K562 (cell line): ENCODE measurements around the gene SCN1B. TPM values are rescaled to one million over a fixed set of nuclear protein-coding genes. Genes with fewer than 3 reads are reported as not detected.

Source experiments
- ATAC-seq: fragments of 200-7000 bp; cut with Tn5 transposase; 3 replicates; pipeline ENCODE4 v1.9.1; 2020; ENCODE audit warnings: moderate library complexity
- BruUV-seq: library from RNA; stranded (reverse); fragments of 400-500 nt; replicated peaks from 2 replicates; lab custom pipeline; 2021; lab: Mats Ljungman, UMichigan
- CTCF ChIA-PET: fragments of 300-600 bp; formaldehyde crosslinking; extraction: SDS; loops from one replicate; lab custom pipeline; 2021; ENCODE audit warnings: low intra/inter-chr PET ratio; lab: Yijun Ruan, JAX
- POLR2A ChIA-PET: fragments of 300-600, 350-650 bp; sonication (Branson Sonifier 250); formaldehyde crosslinking; extraction: SDS; loops from one replicate; lab custom pipeline; 2021; ENCODE audit warnings: antibody characterized with exemption, inconsistent platforms; lab: Yijun Ruan, JAX
- DNase-seq, 4 experiments: peaks; one replicate each; pipeline versions ENCODE4 v3.0.0 to v3.0.0-alpha.2; 2011 to 2018; ENCODE audit warnings: low spot score in 3 of 4, mixed read lengths in 3 of 4; ENCODE audit errors: extremely low read depth in 1 of 4
- FAIRE-seq: peaks from 2 replicates; lab custom pipeline; 2011; peaks lifted over from hg19 to GRCh38; lab: Jason Lieb, UNC
- H2AFZ ChIP-seq: 2 replicates; pipeline ENCODE4 v1.6.0; 2011; ENCODE audit warnings: low read depth, low read length, control low read depth, inconsistent platforms
- H3K27ac ChIP-seq: fragments of 200-600 bp; 3 replicates; pipeline ENCODE4 v1.8.0; 2011; ENCODE audit warnings: low read depth, mild to moderate bottlenecking, control low read depth, inconsistent platforms, low read length, moderate library complexity, mixed read lengths; ENCODE audit errors: extremely low read depth
- H3K27me3 ChIP-seq, 2 experiments: fragments of 300-600 bp in 1 of 2; 2 replicates in 1 of 2; 3 replicates in 1 of 2; pipeline versions ENCODE4 v1.6.0 to v1.8.0; 2011; ENCODE audit warnings: inconsistent platforms in 2 of 2, low read length in 2 of 2, mild to moderate bottlenecking in 1 of 2, mixed read lengths in 1 of 2, moderate library complexity in 1 of 2; ENCODE audit not compliant: control insufficient read depth in 2 of 2, insufficient read depth in 2 of 2
- H3K36me3 ChIP-seq: fragments of 300-600 bp; 3 replicates; pipeline ENCODE4 v1.8.0; 2011; ENCODE audit warnings: mild to moderate bottlenecking, low read length, inconsistent platforms; ENCODE audit not compliant: control insufficient read depth, insufficient read depth
- H3K4me1 ChIP-seq, 2 experiments: fragments of 200-600 bp in 1 of 2; replicated peaks in 1 of 2; 2 replicates in 1 of 2; 3 replicates in 1 of 2; pipeline versions ENCODE4 v1.5.1 to v1.8.0; 2011; ENCODE audit warnings: inconsistent platforms in 2 of 2, low read length in 2 of 2, mild to moderate bottlenecking in 1 of 2, mixed read lengths in 1 of 2, moderate library complexity in 1 of 2; ENCODE audit not compliant: control insufficient read depth in 2 of 2, insufficient read depth in 2 of 2
- H3K4me2 ChIP-seq: 2 replicates; pipeline ENCODE4 v1.6.1; 2011; ENCODE audit warnings: low read length, control low read depth, inconsistent platforms, mixed read lengths; ENCODE audit not compliant: insufficient read depth
- H3K4me3 ChIP-seq: fragments of 200-600 bp; sonication (generic), shearing (Covaris generic); 2 replicates; pipeline ENCODE4 v1.5.1; 2016; ENCODE audit warnings: control low read depth, inconsistent platforms
- H3K79me2 ChIP-seq: fragments of 200-600 bp; 3 replicates; pipeline ENCODE4 v1.8.0; 2011; ENCODE audit warnings: low read length, inconsistent platforms; ENCODE audit not compliant: control insufficient read depth, insufficient read depth
- H3K9ac ChIP-seq, 2 experiments: 2 replicates each; pipeline versions ENCODE4 v1.6.0 to v1.6.1; 2011; ENCODE audit warnings: low read depth in 2 of 2, low read length in 2 of 2, control low read depth in 1 of 2, inconsistent platforms in 1 of 2, mild to moderate bottlenecking in 1 of 2, mixed read lengths in 1 of 2; ENCODE audit not compliant: insufficient read depth in 1 of 2
- H3K9me1 ChIP-seq: one replicate; pipeline ENCODE4 v1.6.0; 2011; ENCODE audit warnings: inconsistent platforms, mild to moderate bottlenecking, low read length, moderate library complexity; ENCODE audit not compliant: control insufficient read depth, insufficient read depth
- H3K9me3 ChIP-seq: replicated peaks from 2 replicates; pipeline ENCODE4 v1.5.1; 2011; ENCODE audit warnings: low read depth, low read length, inconsistent platforms; ENCODE audit not compliant: control insufficient read depth, insufficient read depth
- H4K20me1 ChIP-seq: replicated peaks from 2 replicates; pipeline ENCODE4 v1.6.1; 2011; ENCODE audit warnings: low read length, inconsistent platforms, mixed read lengths; ENCODE audit not compliant: control insufficient read depth, insufficient read depth
- ADNP ChIP-seq: fragments of 200-800 bp; sonication (Bioruptor generic); IDR thresholded peaks from 2 replicates; pipeline ENCODE4 v1.6.1; 2016; ENCODE audit warnings: missing genetic modification characterization, missing compliant biosample characterization
- CSDE1 ChIP-seq, 2 experiments: fragments of 450-650 bp; IDR thresholded peaks; 2 replicates each; pipeline ENCODE4 v1.6.1; 2016; ENCODE audit warnings: mild to moderate bottlenecking in 1 of 2
- DPF2 ChIP-seq: fragments of 450-650 bp; IDR thresholded peaks from 2 replicates; pipeline ENCODE4 v1.6.1; 2016
- NCOA2 ChIP-seq, 2 experiments: fragments of 450-650 bp; IDR thresholded peaks; 2 replicates each; pipeline ENCODE4 v1.6.1; 2018; ENCODE audit warnings: mild to moderate bottlenecking in 2 of 2, moderate library complexity in 1 of 2; ENCODE audit not compliant: partially characterized antibody in 2 of 2
- PTRF ChIP-seq: fragments of 450-650 bp; IDR thresholded peaks from 2 replicates; pipeline ENCODE4 v1.6.1; 2016; ENCODE audit warnings: mild to moderate bottlenecking, missing genetic modification characterization, missing compliant biosample characterization
- RBM17 ChIP-seq: fragments of 200-400 bp; formaldehyde crosslinking; IDR thresholded peaks from 2 replicates; pipeline ENCODE4 v1.6.1; 2017; ENCODE audit warnings: low read depth, mild to moderate bottlenecking, low read length, borderline replicate concordance
- SIN3A ChIP-seq, 2 experiments: fragments of 150-350 bp in 1 of 2; IDR thresholded peaks; 2 replicates each; pipeline ENCODE4 v1.6.1; 2011 to 2016; ENCODE audit warnings: borderline replicate concordance in 2 of 2, low read depth in 2 of 2, low read length in 2 of 2, mild to moderate bottlenecking in 2 of 2, moderate library complexity in 2 of 2; ENCODE audit not compliant: control insufficient read depth in 1 of 2
- TFE3 ChIP-seq: fragments of 450-650 bp; formaldehyde crosslinking; IDR thresholded peaks from 2 replicates; pipeline ENCODE4 v1.4.0; 2020; ENCODE audit warnings: mild to moderate bottlenecking, mixed read lengths
- TRIM24 ChIP-seq, 2 experiments: fragments of 450-650 bp; IDR thresholded peaks; 2 replicates each; pipeline ENCODE4 v1.6.1; 2016
- ZBTB1 ChIP-seq: sonication (generic); formaldehyde crosslinking; IDR thresholded peaks from 2 replicates; pipeline ENCODE4 v1.8.1; 2023; ENCODE audit warnings: missing genetic modification reagents, low read depth, mild to moderate bottlenecking, borderline replicate concordance
- ZNF134 ChIP-seq: fragments of 250-450 bp; sonication (Bioruptor Pico); conservative IDR thresholded peaks from 2 replicates; pipeline ENCODE4 v1.4.0; 2020
- ZNF239 ChIP-seq: fragments of 250-450 bp; sonication (Bioruptor Pico); IDR thresholded peaks from 2 replicates; pipeline ENCODE4 v1.4.0; 2020; ENCODE audit warnings: mild to moderate bottlenecking
- WGBS: fragments of 100-300 bp; shearing (Covaris generic); methylation state at CpG from one replicate; pipeline ENCODE4 v1.1.6; 2016; ENCODE audit warnings: low coverage, mixed read lengths; ENCODE audit not compliant: insufficient coverage; ENCODE audit errors: missing lambda C conversion rate; 5-methylcytosine and 5-hydroxymethylcytosine counted together
- in situ Hi-C: fragments of 300-500 bp; cut with MboI; formaldehyde crosslinking; loops from 4 replicates; pipeline ENCODE4 v1.15.0; 2018; ENCODE audit warnings: inconsistent platforms, mixed read lengths
- intact Hi-C: fragments of 100-400 bp; cut with micrococcal nuclease; formaldehyde crosslinking; loops from 2 replicates; pipeline ENCODE4 v1.14.2; 2022
- polyA plus RNA-seq, 8 experiments: library from polyadenylated mRNA; depleted of rRNA in 4 of 8; stranded (reverse) in 5 of 8; unstranded in 3 of 8; fragments of >200 nt; fragmentation: Nextera tagmentation in 2 of 8; fragmentation: Illumina TruSeq in 1 of 8; extraction: Ambion mirVana in 2 of 8; extraction: Trizol in 1 of 8; gene quantifications; 2 replicates each; pipeline versions ENCODE4 v1.2.1 to v1.2.3, GENCODE V29; 2011 to 2014; ENCODE audit warnings: inconsistent platforms in 1 of 8, missing spikeins in 1 of 8
- total RNA-seq, 7 experiments: library from RNA; depleted of rRNA in 6 of 7; stranded (reverse); fragments of >200 nt in 6 of 7; fragmentation: Illumina TruSeq in 2 of 7; extraction: Trizol in 2 of 7; gene quantifications; 2 replicates each; pipeline versions ENCODE4 v1.2.1 to v1.2.3, GENCODE V29; 2011 to 2021; ENCODE audit warnings: low replicate concordance in 1 of 7
- TF ChIP-seq, protein P1 (sequence below): sonication (generic); formaldehyde crosslinking; IDR thresholded peaks from 2 replicates; pipeline ENCODE4 v1.8.0; 2022; ENCODE audit warnings: mild to moderate bottlenecking, missing genetic modification reagents
- TF ChIP-seq, protein P2 (sequence below): fragments of 250-450 bp; sonication (Bioruptor Pico); IDR thresholded peaks from 2 replicates; pipeline ENCODE4 v1.4.0; 2020; ENCODE audit warnings: mild to moderate bottlenecking, moderate library complexity

The SCN1B gene
- total and polyA plus RNA-seq, 9 of the 15 experiments (the other 6 are each of a cell fraction or from before 2014, with no cell fraction given), result 0.03 to 2.5 (median 0.91) TPM

DNA sequence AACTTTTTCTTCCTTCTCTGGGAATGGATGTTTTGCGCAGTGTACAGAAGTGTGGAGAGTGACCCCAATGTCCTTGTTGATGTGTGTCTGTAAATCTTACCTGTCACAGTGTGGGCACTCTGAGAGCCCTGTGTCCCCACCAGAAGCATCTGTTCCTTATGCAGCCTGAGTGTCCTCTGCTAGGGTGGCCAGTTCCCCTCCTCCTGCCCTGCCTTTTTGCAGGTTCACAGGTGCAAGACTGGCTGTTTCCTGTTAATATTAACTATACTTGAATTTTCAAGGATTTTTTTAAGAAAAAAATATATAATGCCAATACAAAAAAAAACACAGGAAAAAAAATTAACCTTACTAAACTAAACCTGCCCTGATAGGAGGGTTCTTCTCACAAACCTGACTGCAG is 42.2 kb upstream of the SCN1B start:
- intact Hi-C loops (no loop called here), in situ Hi-C loops (no loop called here)
- Histone ChIP-seq H3K4me2 (no peak overlapping the region), H3K4me1 (no peaks in the 10 kb centered on the region), H3K27me3 (peaks cover 0 to 14% of the 10 kb centered on the region in 2 experiments; a peak in 1 of 5 replicates), H3K27ac (no peak overlapping the region), H3K79me2 (no peaks in the 10 kb centered on the region), H3K9me3 (peaks cover 7% of the 10 kb centered on the region), H3K9ac (no peak overlapping the region), H3K36me3 (no peaks in the 10 kb centered on the region), H2AFZ (no peak overlapping the region), H3K9me1 (no peaks in the 10 kb centered on the region), H4K20me1 (no peaks in the 10 kb centered on the region), H3K4me3 (no peak overlapping the region)
- no peak for ATAC-seq
- FAIRE-seq, result no peak
- 44% methylated on average over 1 of the region's 1 CpG for WGBS
- ChIA-PET CTCF (no interaction called here), POLR2A (interaction anchor here (1.8 kb wide), 1 partner anchor 10 kb away, joined by 3 read pairs; no protein-coding TSS in a partner anchor)
- DNase-seq, result no peak
- BruUV-seq, result no TSS peak
- no peak for TF ChIP-seq ADNP (tag)
- TF ChIP-seq, protein P1, sequence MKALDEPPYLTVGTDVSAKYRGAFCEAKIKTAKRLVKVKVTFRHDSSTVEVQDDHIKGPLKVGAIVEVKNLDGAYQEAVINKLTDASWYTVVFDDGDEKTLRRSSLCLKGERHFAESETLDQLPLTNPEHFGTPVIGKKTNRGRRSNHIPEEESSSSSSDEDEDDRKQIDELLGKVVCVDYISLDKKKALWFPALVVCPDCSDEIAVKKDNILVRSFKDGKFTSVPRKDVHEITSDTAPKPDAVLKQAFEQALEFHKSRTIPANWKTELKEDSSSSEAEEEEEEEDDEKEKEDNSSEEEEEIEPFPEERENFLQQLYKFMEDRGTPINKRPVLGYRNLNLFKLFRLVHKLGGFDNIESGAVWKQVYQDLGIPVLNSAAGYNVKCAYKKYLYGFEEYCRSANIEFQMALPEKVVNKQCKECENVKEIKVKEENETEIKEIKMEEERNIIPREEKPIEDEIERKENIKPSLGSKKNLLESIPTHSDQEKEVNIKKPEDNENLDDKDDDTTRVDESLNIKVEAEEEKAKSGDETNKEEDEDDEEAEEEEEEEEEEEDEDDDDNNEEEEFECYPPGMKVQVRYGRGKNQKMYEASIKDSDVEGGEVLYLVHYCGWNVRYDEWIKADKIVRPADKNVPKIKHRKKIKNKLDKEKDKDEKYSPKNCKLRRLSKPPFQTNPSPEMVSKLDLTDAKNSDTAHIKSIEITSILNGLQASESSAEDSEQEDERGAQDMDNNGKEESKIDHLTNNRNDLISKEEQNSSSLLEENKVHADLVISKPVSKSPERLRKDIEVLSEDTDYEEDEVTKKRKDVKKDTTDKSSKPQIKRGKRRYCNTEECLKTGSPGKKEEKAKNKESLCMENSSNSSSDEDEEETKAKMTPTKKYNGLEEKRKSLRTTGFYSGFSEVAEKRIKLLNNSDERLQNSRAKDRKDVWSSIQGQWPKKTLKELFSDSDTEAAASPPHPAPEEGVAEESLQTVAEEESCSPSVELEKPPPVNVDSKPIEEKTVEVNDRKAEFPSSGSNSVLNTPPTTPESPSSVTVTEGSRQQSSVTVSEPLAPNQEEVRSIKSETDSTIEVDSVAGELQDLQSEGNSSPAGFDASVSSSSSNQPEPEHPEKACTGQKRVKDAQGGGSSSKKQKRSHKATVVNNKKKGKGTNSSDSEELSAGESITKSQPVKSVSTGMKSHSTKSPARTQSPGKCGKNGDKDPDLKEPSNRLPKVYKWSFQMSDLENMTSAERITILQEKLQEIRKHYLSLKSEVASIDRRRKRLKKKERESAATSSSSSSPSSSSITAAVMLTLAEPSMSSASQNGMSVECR (CRISPR knock-in tag), result no peak
- no peak for TF ChIP-seq SIN3A (IDR thresholded peaks at IDR 0.05; ENCODE audit: borderline replicate concordance in 2 of 2, control insufficient read depth in 1 of 2, low read depth in 2 of 2, low read length in 2 of 2)
- TF ChIP-seq NCOA2 (IDR thresholded peaks at IDR 0.05; ENCODE audit: partially characterized antibody in 2 of 2), result no peak
- no peak for TF ChIP-seq RBM17
- no peak for TF ChIP-seq PTRF
- no peak for TF ChIP-seq ZNF134
- TF ChIP-seq CSDE1 (IDR thresholded peaks at IDR 0.05), result no peak
- TF ChIP-seq TRIM24 (IDR thresholded peaks at IDR 0.05), result no peak
- no peak for TF ChIP-seq TFE3
- TF ChIP-seq ZNF239 (CRISPR knock-in tag), result no peak
- no peak for TF ChIP-seq DPF2
- TF ChIP-seq, protein P2, sequence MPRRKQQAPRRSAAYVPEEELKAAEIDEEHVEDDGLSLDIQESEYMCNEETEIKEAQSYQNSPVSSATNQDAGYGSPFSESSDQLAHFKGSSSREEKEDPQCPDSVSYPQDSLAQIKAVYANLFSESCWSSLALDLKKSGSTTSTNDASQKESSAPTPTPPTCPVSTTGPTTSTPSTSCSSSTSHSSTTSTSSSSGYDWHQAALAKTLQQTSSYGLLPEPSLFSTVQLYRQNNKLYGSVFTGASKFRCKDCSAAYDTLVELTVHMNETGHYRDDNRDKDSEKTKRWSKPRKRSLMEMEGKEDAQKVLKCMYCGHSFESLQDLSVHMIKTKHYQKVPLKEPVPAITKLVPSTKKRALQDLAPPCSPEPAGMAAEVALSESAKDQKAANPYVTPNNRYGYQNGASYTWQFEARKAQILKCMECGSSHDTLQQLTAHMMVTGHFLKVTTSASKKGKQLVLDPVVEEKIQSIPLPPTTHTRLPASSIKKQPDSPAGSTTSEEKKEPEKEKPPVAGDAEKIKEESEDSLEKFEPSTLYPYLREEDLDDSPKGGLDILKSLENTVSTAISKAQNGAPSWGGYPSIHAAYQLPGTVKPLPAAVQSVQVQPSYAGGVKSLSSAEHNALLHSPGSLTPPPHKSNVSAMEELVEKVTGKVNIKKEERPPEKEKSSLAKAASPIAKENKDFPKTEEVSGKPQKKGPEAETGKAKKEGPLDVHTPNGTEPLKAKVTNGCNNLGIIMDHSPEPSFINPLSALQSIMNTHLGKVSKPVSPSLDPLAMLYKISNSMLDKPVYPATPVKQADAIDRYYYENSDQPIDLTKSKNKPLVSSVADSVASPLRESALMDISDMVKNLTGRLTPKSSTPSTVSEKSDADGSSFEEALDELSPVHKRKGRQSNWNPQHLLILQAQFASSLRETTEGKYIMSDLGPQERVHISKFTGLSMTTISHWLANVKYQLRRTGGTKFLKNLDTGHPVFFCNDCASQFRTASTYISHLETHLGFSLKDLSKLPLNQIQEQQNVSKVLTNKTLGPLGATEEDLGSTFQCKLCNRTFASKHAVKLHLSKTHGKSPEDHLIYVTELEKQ (CRISPR knock-in tag), result no peak
- TF ChIP-seq ZBTB1, result no peak
